ENCODE results near the gene SUMF1.

DNA sequence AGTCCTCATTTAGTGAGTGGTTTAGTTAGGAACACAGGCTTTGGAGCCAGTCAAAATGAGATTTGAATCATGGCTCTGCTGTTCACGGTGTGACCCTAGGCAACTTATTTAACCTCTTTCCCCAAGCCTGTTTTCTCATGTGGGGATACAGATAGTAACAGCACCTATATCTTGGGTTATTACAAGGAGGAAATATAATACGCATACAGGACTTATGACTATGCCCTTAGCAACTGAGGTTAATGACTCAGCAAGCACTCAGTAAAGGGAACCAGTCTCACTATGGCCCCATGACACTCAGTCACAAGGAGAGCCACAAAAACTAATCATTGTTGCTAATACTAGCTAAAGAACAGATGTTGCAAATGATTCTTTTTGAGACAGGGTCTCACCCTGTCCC lies 45.9 kb downstream of the SUMF1 start:
- TF ChIP-seq YY1 (IDR thresholded peaks at IDR 0.05; ENCODE audit: insufficient read depth, insufficient read length): no peak
- TF ChIP-seq SUZ12 (IDR thresholded peaks at IDR 0.05; ENCODE audit: extremely low read depth, insufficient read depth, insufficient read length): no peak
- TF ChIP-seq ZNF274 (IDR thresholded peaks at IDR 0.05; ENCODE audit: low read depth, low read length): no peak

Data from NT2/D1 (cell line).